C4-2B (cell line): ENCODE measurements around the gene CIB2.

Experiments used
- CTCF ChIP-seq: fragments of 450-650 bp; conservative IDR thresholded peaks from 2 replicates; pipeline ENCODE4 v1.5.1; 2017; ENCODE audit warnings: mild to moderate bottlenecking
- ZFX ChIP-seq: fragments of 450-650 bp; IDR thresholded peaks from 2 replicates; pipeline ENCODE4 v1.6.1; 2017

- no peak for TF ChIP-seq CTCF
- TF ChIP-seq ZFX = no peak
Measured at GRCh38 chr15:78174401-78174800, 43.2 kb upstream of the CIB2 start.
